Measurements from ENCODE around the gene C3AR1. TPM values are rescaled to one million over a fixed set of nuclear protein-coding genes. Genes with fewer than 3 reads are reported as not detected.
A peak's percentile ranks its signal among the peaks of the same experiment; 100 is the strongest.

C3AR1 gene
- total and polyA plus RNA-seq, 4 donors = 4.8 to 39.8 (median 23.6) TPM

- 48 to 53% methylated on average over 6 of the region's 6 CpGs for WGBS, 2 donors
- no peak overlapping the region for H3K4me3 ChIP-seq (ENCODE audit: low read length in 2 of 2)
- intact Hi-C loops (cut with DNase I) = loop anchor here in 1 of 2 donors (5.0 kb wide), 1 partner anchor 45 kb away; the partner anchor contains the start of gene NECAP1
- DNase-seq (no peak), ATAC-seq (ENCODE audit: low FRiP score) (no peak)
- H3K4me1 ChIP-seq (ENCODE audit: control insufficient read depth in 1 of 2, insufficient read depth in 2 of 2, low read length in 2 of 2) = peaks cover 2 to 13% of the 10 kb centered on the region in 2 donors
- peaks cover 0 to 2% of the 10 kb centered on the region in 2 donors for H3K36me3 ChIP-seq (ENCODE audit: control insufficient read depth in 1 of 2, insufficient read depth in 2 of 2, low read length in 1 of 2)
- H3K9me3 ChIP-seq (ENCODE audit: control insufficient read depth, low read length) = no peaks in the 10 kb centered on the region
- H3K27me3 ChIP-seq (ENCODE audit: control insufficient read depth in 1 of 2, insufficient read depth in 2 of 2, low read length in 1 of 2) = no peaks in the 10 kb centered on the region
- peak overlapping the region in 1 of 2 donors; percentile 61 for H3K27ac ChIP-seq (ENCODE audit: low read depth in 1 of 2, low read length in 2 of 2)
These were observed 29.0 kb downstream of the C3AR1 start for GRCh38 chr12:8037046-8037663.

DNA sequence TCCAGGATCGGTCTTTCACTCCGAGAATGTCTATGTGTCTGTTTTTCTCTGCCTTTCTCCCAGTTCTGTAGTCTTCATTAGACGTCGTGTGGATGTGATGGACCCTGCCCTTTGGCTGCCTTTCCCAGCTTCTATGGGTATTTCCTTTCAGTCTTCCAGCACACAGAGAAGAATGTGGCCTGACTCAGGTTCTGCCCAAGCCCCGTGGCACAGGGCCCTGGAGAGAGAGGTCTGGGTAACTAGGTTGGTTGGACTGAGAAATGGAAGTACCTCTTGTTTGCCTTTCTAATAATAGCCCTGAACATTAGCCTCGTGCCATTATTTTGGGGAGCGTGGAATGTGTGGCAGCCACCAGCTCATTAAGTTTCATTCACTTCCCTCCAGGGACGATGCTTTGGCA is 29.8 kb downstream of the C3AR1 start:
- WGBS, 2 donors = 9 to 16% methylated on average over 8 of the region's 8 CpGs
- peaks cover 2 to 13% of the 10 kb centered on the region in 2 donors for H3K4me1 ChIP-seq (ENCODE audit: control insufficient read depth in 1 of 2, insufficient read depth in 2 of 2, low read length in 2 of 2)
- intact Hi-C loops (cut with DNase I) = loop anchor here in 1 of 2 donors (5.0 kb wide), 1 partner anchor 46 kb away; the partner anchor contains the start of gene NECAP1
- no peaks in the 10 kb centered on the region for H3K9me3 ChIP-seq (ENCODE audit: control insufficient read depth, low read length)
- ATAC-seq (ENCODE audit: low FRiP score) (no peak), DNase-seq (peak; percentile 81 to 82)
- peaks cover 0 to 2% of the 10 kb centered on the region in 2 donors for H3K36me3 ChIP-seq (ENCODE audit: control insufficient read depth in 1 of 2, insufficient read depth in 2 of 2, low read length in 1 of 2)
- peak overlapping the region; percentile 65 to 80 for H3K27ac ChIP-seq (ENCODE audit: low read depth in 1 of 2, low read length in 2 of 2)
- H3K4me3 ChIP-seq (ENCODE audit: low read length in 2 of 2) = no peak overlapping the region
- H3K27me3 ChIP-seq (ENCODE audit: control insufficient read depth in 1 of 2, insufficient read depth in 2 of 2, low read length in 1 of 2) = no peaks in the 10 kb centered on the region

GRCh38 chr12:8035440-8036010 is 30.6 kb downstream of the C3AR1 start:
- H3K27ac ChIP-seq (ENCODE audit: low read depth in 1 of 2, low read length in 2 of 2) = peak overlapping the region; percentile 41 to 47
- intact Hi-C loops (cut with DNase I) = loop anchor here in 1 of 2 donors (5.0 kb wide), 1 partner anchor 47 kb away; the partner anchor contains the start of gene NECAP1
- H3K4me1 ChIP-seq (ENCODE audit: control insufficient read depth in 1 of 2, insufficient read depth in 2 of 2, low read length in 2 of 2) = peaks cover 2 to 13% of the 10 kb centered on the region in 2 donors
- 38 to 40% methylated on average over 5 of the region's 5 CpGs for WGBS, 2 donors
- ATAC-seq (ENCODE audit: low FRiP score) (no peak), DNase-seq (peak in 1 of 2 donors; percentile 48)
- H3K27me3 ChIP-seq (ENCODE audit: control insufficient read depth in 1 of 2, insufficient read depth in 2 of 2, low read length in 1 of 2) = no peaks in the 10 kb centered on the region
- H3K4me3 ChIP-seq (ENCODE audit: low read length in 2 of 2) = peak overlapping the region; percentile 3 to 99
- peaks cover 0 to 2% of the 10 kb centered on the region in 2 donors for H3K36me3 ChIP-seq (ENCODE audit: control insufficient read depth in 1 of 2, insufficient read depth in 2 of 2, low read length in 1 of 2)
- H3K9me3 ChIP-seq (ENCODE audit: control insufficient read depth, low read length) = no peaks in the 10 kb centered on the region

- H3K4me3 ChIP-seq (ENCODE audit: low read length in 2 of 2) = peak overlapping the region; percentile 35 to 99
These were observed 31.4 kb downstream of the C3AR1 start for GRCh38 chr12:8034802-8035201.

DNA sequence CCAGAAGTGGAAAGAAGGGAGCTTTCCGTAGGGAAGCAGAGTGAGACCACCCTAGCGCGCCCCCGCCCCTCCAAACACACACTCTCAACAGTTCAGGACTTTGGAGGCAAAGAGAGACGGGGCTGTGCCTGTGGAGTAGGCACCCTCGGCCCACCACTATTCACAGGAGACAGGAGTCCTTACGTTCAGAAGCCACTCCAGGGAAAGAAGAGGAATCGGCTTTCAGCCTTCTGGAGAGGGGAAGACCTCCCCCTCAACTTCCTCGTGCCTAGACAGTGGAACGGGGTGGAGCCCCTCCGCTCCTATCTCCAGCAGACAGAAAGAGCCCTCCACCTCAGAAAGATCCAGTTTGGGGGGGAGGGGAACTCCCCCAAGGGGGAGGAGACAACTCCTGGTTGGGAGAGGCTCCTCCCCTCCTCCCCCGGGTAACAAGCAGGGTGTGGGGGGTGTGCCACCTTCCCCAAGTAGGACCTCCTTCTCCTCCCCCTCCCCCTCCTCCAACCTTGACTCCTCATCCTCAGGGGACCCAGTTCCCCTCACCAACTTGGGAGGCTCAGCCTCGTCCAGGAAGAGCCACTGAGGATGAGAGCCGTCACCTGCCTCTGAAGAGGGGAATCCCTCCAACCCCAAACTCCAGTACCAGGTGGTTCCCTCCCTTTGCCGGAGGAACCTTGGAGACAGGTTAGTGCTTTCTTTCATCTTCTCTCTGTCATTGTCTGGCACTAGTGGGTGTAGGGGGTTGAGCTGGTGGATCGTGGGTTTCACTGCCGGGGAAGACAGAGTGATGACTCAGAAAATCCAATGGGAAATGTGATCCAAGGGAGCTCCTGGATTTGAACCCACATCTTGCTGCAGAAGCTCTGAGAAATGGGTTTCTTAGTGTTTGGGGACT is 32.8 kb downstream of the C3AR1 start:
- ATAC-seq (ENCODE audit: low FRiP score) = peak; percentile 75

More at GRCh38 chr12:8034802-8035201, 31.4 kb downstream of the C3AR1 start:
- DNase-seq (no peak), ATAC-seq (ENCODE audit: low FRiP score) (no peak)
- Histone ChIP-seq H3K27me3 (ENCODE audit: control insufficient read depth in 1 of 2, insufficient read depth in 2 of 2, low read length in 1 of 2) (no peaks in the 10 kb centered on the region), H3K4me1 (ENCODE audit: control insufficient read depth in 1 of 2, insufficient read depth in 2 of 2, low read length in 2 of 2) (peaks cover 2 to 13% of the 10 kb centered on the region in 2 donors), H3K9me3 (ENCODE audit: control insufficient read depth, low read length) (no peaks in the 10 kb centered on the region), H3K36me3 (ENCODE audit: control insufficient read depth in 1 of 2, insufficient read depth in 2 of 2, low read length in 1 of 2) (peaks cover 0 to 1% of the 10 kb centered on the region in 2 donors), H3K27ac (ENCODE audit: low read depth in 1 of 2, low read length in 2 of 2) (peak overlapping the region; percentile 41 to 85)
- intact Hi-C loops (cut with DNase I) = loop anchor here in 1 of 2 donors (5.0 kb wide), 2 partner anchors 47 to 667 kb away; partner anchors contain the start of gene NECAP1

DNA sequence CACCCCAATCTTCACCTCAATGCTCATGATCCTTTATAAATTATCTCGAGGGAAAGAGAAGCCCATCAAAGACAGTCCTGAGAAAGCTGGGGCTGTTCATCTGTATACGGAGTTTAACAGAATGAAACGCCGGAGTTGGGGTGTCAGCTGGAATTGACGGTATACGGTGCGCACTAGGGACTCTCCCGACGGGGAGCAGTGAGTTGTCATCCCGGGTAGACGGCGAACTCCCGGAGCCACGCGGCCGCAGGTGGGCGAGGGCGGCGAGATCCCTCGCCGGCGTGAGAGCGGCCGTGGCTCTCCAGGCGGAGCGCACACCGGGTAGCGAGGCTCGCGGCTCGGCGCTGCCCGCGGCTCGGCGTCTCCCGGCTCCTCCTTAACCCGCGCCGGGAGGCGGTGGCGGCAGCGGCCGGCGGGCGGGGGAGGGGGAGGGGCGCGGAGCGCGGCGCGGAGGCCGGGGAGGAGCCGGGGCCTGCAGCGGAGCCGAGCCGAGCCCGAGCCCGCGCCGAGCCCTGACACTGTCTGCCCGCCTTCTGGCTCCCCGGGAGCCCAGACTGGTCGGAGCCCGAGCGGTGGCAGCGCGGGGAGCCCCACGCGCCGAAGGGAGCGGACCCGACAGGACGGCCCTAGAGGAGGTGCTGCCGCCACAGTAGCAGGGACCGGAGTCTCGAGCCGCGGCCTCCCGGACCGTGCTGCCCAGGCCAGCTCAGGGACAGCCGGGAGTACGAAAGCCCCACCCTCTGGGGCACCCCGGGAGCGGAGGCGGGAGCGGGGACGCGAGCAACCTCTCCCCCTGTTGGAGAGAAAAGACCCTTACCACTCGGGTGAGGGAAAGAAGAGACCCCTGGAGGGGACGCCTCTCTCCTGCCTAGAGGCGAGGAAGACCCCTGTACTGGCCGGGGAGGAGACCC is 33.7 kb downstream of the C3AR1 start, which contains the start of gene FOXJ2:
FOXJ2 (plus strand) TSS at position 475 of the 911 bp plus-strand sequence. CDS start 7,117 bp downstream, outside the sequence.
- H3K36me3 ChIP-seq (ENCODE audit: control insufficient read depth in 1 of 2, insufficient read depth in 2 of 2, low read length in 1 of 2) = no peaks in the 10 kb centered on the region
- peaks cover 2 to 10% of the 10 kb centered on the region in 2 donors for H3K4me1 ChIP-seq (ENCODE audit: control insufficient read depth in 1 of 2, insufficient read depth in 2 of 2, low read length in 2 of 2)
- peak within 1 kb of the TSS; percentile 94 to 95 for H3K27ac ChIP-seq (ENCODE audit: low read depth in 1 of 2, low read length in 2 of 2)
- WGBS, 2 donors = 0% methylated on average over 57 to 93 of the region's 93 CpGs
- no peaks in the 10 kb centered on the region for H3K27me3 ChIP-seq (ENCODE audit: control insufficient read depth in 1 of 2, insufficient read depth in 2 of 2, low read length in 1 of 2)
- intact Hi-C loops (cut with DNase I) = loop anchor here in 1 of 2 donors (2.0 to 5.0 kb wide), 2 partner anchors 62 to 670 kb away; no protein-coding TSS in a partner anchor
- peak; percentile 92 for ATAC-seq (ENCODE audit: low FRiP score)
- H3K4me3 ChIP-seq (ENCODE audit: low read length in 2 of 2) = peak within 1 kb of the TSS; percentile 67 to 99
- peak; percentile 87 to 94 for DNase-seq
- no peaks in the 10 kb centered on the region for H3K9me3 ChIP-seq (ENCODE audit: control insufficient read depth, low read length)

More for the DNA sequence above, 32.8 kb downstream of the C3AR1 start:
- H3K9me3 ChIP-seq (ENCODE audit: control insufficient read depth, low read length) = no peaks in the 10 kb centered on the region
- 2 to 3% methylated on average over 17 of the region's 17 CpGs for WGBS, 2 donors
- peak overlapping the region; percentile 94 to 95 for H3K27ac ChIP-seq (ENCODE audit: low read depth in 1 of 2, low read length in 2 of 2)
- DNase-seq = peak; percentile 76 to 85
- H3K4me3 ChIP-seq (ENCODE audit: low read length in 2 of 2) = peak overlapping the region; percentile 64 to 99
- H3K4me1 ChIP-seq (ENCODE audit: control insufficient read depth in 1 of 2, insufficient read depth in 2 of 2, low read length in 2 of 2) = peaks cover 2 to 13% of the 10 kb centered on the region in 2 donors
- no peaks in the 10 kb centered on the region for H3K36me3 ChIP-seq (ENCODE audit: control insufficient read depth in 1 of 2, insufficient read depth in 2 of 2, low read length in 1 of 2)
- H3K27me3 ChIP-seq (ENCODE audit: control insufficient read depth in 1 of 2, insufficient read depth in 2 of 2, low read length in 1 of 2) = no peaks in the 10 kb centered on the region
- intact Hi-C loops (cut with DNase I) = loop anchor here in 1 of 2 donors (2.0 to 5.0 kb wide), 2 partner anchors 63 to 669 kb away; no protein-coding TSS in a partner anchor

- ATAC-seq (ENCODE audit: low FRiP score) (no peak), DNase-seq (no peak)
- intact Hi-C loops (cut with DNase I) = loop anchor here in 1 of 2 donors (2.0 to 5.0 kb wide), 2 partner anchors 61 to 670 kb away; no protein-coding TSS in a partner anchor
- no peaks in the 10 kb centered on the region for H3K36me3 ChIP-seq (ENCODE audit: control insufficient read depth in 1 of 2, insufficient read depth in 2 of 2, low read length in 1 of 2)
- H3K4me1 ChIP-seq (ENCODE audit: control insufficient read depth in 1 of 2, insufficient read depth in 2 of 2, low read length in 2 of 2) = peaks cover 2 to 6% of the 10 kb centered on the region in 2 donors
- no peaks in the 10 kb centered on the region for H3K9me3 ChIP-seq (ENCODE audit: control insufficient read depth, low read length)
- peak overlapping the region; percentile 67 to 99 for H3K4me3 ChIP-seq (ENCODE audit: low read length in 2 of 2)
- H3K27me3 ChIP-seq (ENCODE audit: control insufficient read depth in 1 of 2, insufficient read depth in 2 of 2, low read length in 1 of 2) = no peaks in the 10 kb centered on the region
- peak overlapping the region; percentile 60 to 77 for H3K27ac ChIP-seq (ENCODE audit: low read depth in 1 of 2, low read length in 2 of 2)
- 40 to 44% methylated on average over 5 of the region's 5 CpGs for WGBS, 2 donors
These were observed 34.3 kb downstream of the C3AR1 start for GRCh38 chr12:8031872-8032241.
